HG02938 (cell line): ENCODE results near the gene GNG3.
"Not testable (repeated sequence)": the region's sequence is repeated elsewhere in the genome, so short reads cannot be mapped to it uniquely, and the experiment has no call there.

Source experiments
- ATAC-seq: cut with Tn5 transposase; IDR thresholded peaks from one replicate; pipeline ENCODE4 v1.9.1; 2021; ENCODE audit warnings: mild to moderate bottlenecking, moderate library complexity; ENCODE audit not compliant: unreplicated experiment

GNG3 gene

DNA sequence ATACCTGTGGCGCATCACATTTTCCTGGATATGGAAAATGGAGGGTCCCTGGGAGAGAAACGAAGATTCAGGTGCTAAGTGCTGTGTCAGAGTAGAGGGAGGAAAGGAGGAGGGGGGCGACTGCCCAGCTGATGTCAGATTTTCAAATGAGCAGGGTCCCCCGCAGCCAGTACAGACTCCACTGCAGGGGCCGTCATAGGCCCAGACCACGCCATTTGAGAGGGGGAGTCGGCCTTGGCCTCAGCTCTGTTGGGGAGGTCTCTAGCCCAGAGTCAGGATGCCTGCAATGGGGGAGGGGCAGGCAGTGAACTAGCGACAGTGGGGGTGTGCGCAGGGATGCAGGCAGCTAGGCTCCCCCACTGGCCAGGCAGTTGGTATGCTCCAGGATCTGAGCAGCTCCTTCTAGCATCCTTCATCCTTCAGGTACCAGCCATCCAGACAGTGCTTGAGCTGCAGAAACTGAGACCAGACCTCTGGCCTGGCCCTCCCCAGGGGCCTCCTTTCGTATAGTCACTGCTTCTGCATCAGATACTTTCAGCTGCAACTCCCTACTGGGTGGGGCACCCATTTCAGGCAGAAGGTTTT lies at the start of gene GNG3, which contains the start of gene BSCL2:
TSS of gene GNG3 (plus strand) at position 400 of the 585 bp plus-strand sequence. CDS start 620 bp downstream, outside the sequence.
TSS of gene BSCL2 (minus strand) at position 148 of the 585 bp plus-strand sequence. CDS start 229 bp downstream, outside the sequence.
- ATAC-seq, result no peak

DNA sequence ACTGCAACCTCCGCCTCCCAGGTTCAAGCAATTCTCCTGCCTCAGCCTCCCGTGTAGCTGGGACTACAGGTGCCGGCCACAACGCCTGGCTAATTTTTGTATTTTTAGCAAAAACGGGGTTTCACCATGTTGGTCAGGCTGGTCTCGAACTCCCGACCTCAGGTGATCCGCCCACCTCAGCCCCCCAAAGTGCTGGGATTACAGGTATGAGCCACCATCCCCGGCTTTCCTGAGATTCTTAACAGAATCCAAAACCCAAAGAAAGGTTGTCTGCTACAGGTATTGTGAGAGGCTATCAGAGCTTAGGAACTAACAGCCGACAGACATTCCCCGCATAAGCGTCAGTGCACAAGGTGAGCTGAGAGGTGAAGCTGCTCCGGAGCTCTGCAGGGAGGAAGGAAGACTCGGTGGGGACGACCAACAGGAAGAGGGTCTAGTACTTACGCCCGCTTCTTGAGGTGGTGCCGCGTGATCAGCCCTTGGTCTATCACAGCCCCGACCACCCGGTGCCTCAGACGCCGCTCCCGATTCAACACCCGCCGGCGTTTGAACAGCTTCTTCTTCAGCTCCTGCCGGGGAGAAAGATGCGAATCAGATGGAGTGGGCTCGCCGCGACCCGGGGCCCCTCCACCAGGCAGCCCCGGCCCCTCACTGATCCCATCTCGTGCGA lies 42.9 kb upstream of the GNG3 start:
- peak; percentile 33 for ATAC-seq

DNA sequence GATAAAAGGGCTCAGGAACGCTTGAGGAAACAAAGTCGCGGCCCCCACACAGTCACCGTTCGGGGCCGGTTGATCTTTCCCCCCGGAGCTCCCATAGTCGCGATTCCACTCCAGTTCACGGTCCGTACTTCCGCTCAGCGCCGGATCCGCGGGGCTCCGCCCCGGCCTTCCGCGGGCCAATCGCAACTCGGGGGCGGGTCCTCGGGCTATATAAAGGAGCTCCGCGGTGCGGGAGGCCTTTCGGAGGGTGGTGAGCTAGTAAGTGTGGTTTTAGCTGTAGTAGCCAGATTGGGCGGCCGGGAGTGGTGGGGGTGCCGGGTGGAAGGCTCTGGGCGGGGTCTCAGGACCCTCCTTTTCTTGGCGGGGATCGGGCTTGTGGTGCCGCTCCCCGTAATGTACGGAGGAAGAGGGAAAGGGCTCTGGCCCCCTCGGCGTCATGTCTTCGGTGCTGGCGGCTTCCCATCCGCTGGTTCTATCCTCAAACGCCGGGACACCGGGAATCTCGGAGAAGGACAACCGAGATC lies 42.3 kb upstream of the GNG3 start, which contains the start of the genes C11orf98 and CSKMT:
TSS of gene C11orf98 (minus strand) at position 136 of the 524 bp plus-strand sequence. CDS start at position 95, 41 bp downstream.
TSS of gene CSKMT (plus strand) at position 238 of the 524 bp plus-strand sequence. CDS start 568 bp downstream, outside the sequence.
- peak; percentile 74 for ATAC-seq

DNA sequence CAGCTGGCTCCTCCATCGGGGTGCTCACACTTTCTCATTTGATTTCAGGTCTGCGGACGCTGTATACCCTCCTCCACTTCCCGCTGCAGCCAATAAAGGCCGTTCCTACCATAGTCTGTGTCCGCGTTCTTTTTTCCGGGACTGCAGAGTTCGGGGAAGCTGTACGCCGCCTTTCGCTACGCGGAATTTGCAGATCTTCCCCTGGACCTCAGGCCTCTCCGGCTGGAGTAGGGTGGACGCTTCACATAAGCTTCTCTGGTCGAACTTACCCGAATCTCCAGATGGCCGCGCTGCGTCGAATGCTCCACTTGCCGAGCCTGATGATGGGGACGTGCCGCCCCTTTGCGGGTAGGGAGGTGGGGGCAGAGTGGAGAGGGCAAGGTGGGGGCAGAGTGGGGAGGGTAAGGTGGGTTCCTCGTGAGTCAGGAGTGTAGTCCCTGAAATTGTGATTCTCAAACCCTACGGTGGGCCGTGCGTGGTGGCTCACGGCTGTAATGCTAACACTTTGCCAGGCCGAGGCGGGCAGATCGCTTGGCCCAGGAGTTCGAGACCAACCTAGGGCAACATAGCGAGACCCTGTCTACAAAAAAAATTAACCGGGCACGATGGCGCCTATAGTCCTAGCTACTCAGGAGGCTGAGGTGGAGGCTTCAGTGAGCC lies 41.7 kb upstream of the GNG3 start:
- ATAC-seq, result peak; percentile 16

DNA sequence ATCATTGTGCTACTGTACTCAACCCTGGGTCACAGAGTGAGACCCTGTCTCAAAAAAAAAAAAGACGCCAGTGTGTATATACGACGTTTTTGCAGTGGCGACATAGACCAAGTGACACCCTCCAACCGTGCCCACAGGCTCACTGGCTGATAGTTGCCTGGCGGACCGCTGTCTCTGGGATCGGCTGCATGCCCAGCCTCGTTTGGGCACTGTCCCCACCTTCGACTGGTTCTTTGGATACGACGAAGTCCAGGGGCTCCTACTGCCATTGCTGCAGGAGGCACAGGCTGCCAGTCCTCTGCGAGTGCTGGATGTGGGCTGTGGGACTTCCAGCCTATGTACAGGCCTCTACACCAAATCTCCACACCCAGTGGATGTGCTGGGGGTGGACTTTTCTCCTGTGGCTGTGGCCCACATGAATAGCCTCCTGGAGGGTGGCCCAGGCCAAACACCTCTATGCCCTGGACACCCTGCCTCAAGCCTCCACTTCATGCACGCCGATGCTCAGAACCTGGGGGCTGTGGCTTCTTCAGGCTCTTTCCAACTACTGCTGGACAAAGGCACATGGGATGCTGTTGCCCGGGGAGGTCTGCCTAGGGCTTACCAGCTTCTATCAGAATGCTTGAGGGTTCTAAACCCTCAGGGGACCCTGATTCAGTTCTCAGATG lies 41.1 kb upstream of the GNG3 start:
- no peak for ATAC-seq

DNA sequence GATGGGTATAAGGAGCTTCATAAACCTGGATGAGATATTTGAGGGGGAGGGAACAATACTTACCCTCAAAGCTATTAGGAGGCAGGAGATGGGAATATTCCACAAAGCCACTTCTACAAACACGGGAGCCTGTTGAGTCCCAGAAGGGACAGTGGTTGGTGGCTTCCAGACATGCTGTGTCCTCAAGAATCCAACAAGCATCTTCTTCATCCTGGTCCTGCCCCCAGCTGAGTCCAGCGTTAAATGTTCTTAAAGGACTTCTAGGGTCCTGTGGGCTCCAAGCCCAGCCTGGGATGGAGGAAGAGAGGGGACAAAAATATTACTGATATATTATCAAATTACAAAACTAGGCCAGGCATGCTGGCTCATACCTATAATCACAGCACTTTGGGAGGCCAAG lies 40.0 kb upstream of the GNG3 start:
- ATAC-seq, result no peak

- no peak for ATAC-seq
Measured at GRCh38 chr11:62669420-62670161, 37.9 kb upstream of the GNG3 start.

GRCh38 chr11:62671236-62671607 lies 36.3 kb upstream of the GNG3 start:
- ATAC-seq, result no peak

- ATAC-seq, result peak; percentile 60
Measured at GRCh38 chr11:62671608-62672389, 35.7 kb upstream of the GNG3 start, which contains the start of the genes LBHD1 and UQCC3. Gene LBHD1 (minus strand): TSS chr11:62672267. CDS start chr11:62670031, 2,236 bp downstream. Gene UQCC3 (plus strand): TSS chr11:62671673. CDS start chr11:62671746, 73 bp downstream.

DNA sequence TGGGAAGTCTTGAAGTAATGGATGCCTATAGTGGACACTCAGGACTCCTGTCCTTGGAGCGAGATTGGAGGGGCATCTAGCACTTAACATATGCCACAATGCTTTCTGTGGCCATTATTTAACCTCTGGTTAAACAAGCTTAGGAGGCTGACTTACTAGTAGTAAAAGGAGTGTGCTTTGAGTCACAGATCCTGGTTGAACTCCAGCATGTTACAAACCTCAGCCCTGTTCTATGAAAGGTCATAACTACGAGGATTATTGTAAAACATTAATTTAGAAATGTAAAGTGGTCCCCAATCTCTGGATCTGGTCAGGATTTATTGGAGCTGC lies 34.3 kb upstream of the GNG3 start:
- no peak for ATAC-seq

DNA sequence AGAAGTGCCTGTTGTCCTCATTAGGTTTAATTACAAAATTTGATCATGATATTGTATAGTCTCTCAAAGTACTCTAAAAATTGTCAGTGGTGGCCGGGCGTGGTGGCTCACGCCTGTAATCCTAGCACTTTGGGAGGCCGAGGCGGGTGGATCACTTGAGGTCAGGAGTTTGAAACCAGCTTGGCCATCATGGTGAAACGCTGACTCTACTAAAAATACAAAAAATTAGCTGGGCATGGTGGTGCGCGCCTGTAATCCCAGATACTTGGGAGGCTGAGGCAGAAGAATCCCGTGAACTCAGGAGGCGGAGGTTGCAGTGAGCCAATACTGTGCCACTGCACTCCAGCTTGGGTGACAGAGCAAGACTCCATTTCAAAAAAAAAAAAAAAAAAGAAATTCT lies 32.1 kb upstream of the GNG3 start:
- not testable (repeated sequence) for ATAC-seq

GRCh38 chr11:62676698-62677097 lies 30.8 kb upstream of the GNG3 start:
- ATAC-seq, result no peak

- ATAC-seq, result no peak
Measured at GRCh38 chr11:62677156-62677555, 30.3 kb upstream of the GNG3 start.

DNA sequence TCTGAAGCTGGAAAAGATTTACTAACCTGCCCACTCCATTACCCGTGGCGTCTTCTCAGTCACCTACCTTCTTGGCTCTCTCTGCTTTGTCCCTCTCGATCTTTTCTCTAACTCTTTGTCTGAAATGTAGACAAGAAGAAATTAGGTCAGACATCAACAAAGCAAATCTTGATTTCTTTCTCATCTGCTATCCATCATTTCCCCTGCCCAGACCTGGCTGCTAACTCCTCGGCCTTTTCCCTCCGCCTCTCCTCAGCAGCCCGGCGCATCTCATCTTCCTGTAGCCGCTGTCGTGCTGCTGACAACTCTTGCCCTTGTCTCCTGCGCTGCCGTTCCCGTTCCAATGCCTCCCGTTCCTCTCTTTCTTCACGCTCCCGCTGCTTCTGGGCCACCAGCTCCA lies 29.8 kb upstream of the GNG3 start:
- ATAC-seq, result no peak

DNA sequence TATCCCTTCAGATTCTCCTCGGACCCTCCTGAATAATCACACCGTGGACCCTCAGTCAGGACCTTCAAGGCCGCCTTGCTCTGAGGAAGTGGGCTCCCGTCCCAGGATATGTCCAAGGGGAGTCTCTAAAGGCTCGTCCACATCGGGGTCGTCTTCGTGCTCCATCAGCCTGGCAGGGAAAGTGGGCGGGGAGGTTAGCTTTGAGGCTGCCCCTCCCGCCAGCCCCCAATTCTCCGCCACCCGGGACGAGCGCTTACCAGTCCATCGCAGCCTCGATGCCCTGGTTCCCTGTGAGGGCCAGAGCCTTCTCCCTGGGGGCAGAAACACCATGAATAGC lies 29.1 kb upstream of the GNG3 start:
- ATAC-seq, result no peak

GRCh38 chr11:62678770-62679696 lies 28.4 kb upstream of the GNG3 start, which contains the start of gene UBXN1:
Gene UBXN1 (minus strand): TSS chr11:62679073. CDS start chr11:62678923, 150 bp downstream.
- peak; percentile 77 for ATAC-seq

- peak; percentile 46 for ATAC-seq
Measured at GRCh38 chr11:62680825-62681240, 26.6 kb upstream of the GNG3 start.

GRCh38 chr11:62682518-62682917 lies 25.0 kb upstream of the GNG3 start:
- no peak for ATAC-seq
